HUES6 (cell line): ENCODE results near the gene TULP4.
"Not testable (repeated sequence)": the region's sequence is repeated elsewhere in the genome, so short reads cannot be mapped to it uniquely, and the experiment has no call there.

Experiments used
- H3K27ac ChIP-seq: 2 replicates; pipeline ENCODE4 v1.7.0; 2013; ENCODE audit warnings: low read depth, mild to moderate bottlenecking, low read length, inconsistent platforms
- H3K27me3 ChIP-seq: 2 replicates; pipeline ENCODE4 v1.6.1; 2013; ENCODE audit warnings: low read length; ENCODE audit not compliant: control insufficient read depth, insufficient read depth
- H3K36me3 ChIP-seq: 2 replicates; pipeline ENCODE4 v1.6.1; 2013; ENCODE audit warnings: low read length; ENCODE audit not compliant: control insufficient read depth, insufficient read depth
- H3K4me1 ChIP-seq: 2 replicates; pipeline ENCODE4 v1.6.1; 2013; ENCODE audit warnings: low read length; ENCODE audit not compliant: control insufficient read depth, insufficient read depth
- H3K4me3 ChIP-seq: 2 replicates; pipeline ENCODE4 v1.5.1; 2013; ENCODE audit warnings: low read depth, low read length
- H3K9ac ChIP-seq: one replicate; pipeline ENCODE4 v1.6.1; 2013; ENCODE audit warnings: mild to moderate bottlenecking, low read length
- H3K9me3 ChIP-seq: 2 replicates; pipeline ENCODE4 v1.6.1; 2013; ENCODE audit warnings: low read depth, low read length; ENCODE audit not compliant: control insufficient read depth, insufficient read depth

Gene TULP4

DNA sequence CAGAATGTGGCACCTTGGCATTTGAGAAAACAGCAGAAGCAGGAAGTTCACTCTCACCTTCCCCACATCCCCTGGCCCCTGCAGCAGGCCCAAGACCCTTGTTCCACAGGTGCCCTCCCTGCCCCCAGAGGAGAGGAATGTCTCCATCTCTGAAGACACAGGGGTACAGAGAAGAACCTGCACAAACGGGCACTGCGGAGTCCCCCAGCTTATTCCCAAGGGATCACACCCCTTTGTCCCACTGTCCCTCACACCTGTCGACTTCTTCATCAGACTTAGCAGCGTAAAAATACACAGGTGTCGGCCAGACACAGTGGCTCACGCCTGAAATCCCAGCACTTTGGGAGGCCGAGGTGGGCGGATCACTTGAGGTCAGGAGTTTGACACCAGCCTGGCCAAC is 204.8 kb downstream of the TULP4 start:
- no peaks in the 10 kb centered on the region for H3K27me3 ChIP-seq
- no peak overlapping the region for H3K4me3 ChIP-seq
- no peaks in the 10 kb centered on the region for H3K36me3 ChIP-seq
- no peaks in the 10 kb centered on the region for H3K9me3 ChIP-seq
- H3K27ac ChIP-seq, result no peak overlapping the region
- H3K4me1 ChIP-seq, result peaks cover 10% of the 10 kb centered on the region
- H3K9ac ChIP-seq, result no peak overlapping the region

DNA sequence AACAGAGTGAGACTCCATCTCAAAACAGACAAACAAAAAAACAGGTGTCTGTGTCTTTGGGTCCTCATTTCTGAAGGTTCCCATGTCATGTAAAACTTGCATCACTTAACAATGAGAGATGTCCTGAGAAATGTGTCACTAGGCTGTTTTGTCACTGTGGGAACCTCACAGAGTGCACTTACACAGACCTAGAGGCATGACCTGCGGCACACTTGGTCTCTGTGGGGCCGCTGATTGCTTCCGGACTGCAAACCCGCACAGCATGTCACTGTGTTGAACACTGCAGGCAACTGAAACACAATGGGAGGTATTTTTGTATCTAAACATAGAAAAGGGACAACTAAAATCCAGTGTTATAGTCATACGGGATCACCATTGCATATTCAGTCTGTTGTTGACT is 205.3 kb downstream of the TULP4 start:
- Histone ChIP-seq H3K27me3 (no peaks in the 10 kb centered on the region), H3K9ac (no peak overlapping the region), H3K4me3 (peak overlapping the region; percentile 57; the same call in 1 of the 2 replicates), H3K27ac (no peak overlapping the region), H3K36me3 (no peaks in the 10 kb centered on the region), H3K9me3 (no peaks in the 10 kb centered on the region), H3K4me1 (peaks cover 10% of the 10 kb centered on the region)

DNA sequence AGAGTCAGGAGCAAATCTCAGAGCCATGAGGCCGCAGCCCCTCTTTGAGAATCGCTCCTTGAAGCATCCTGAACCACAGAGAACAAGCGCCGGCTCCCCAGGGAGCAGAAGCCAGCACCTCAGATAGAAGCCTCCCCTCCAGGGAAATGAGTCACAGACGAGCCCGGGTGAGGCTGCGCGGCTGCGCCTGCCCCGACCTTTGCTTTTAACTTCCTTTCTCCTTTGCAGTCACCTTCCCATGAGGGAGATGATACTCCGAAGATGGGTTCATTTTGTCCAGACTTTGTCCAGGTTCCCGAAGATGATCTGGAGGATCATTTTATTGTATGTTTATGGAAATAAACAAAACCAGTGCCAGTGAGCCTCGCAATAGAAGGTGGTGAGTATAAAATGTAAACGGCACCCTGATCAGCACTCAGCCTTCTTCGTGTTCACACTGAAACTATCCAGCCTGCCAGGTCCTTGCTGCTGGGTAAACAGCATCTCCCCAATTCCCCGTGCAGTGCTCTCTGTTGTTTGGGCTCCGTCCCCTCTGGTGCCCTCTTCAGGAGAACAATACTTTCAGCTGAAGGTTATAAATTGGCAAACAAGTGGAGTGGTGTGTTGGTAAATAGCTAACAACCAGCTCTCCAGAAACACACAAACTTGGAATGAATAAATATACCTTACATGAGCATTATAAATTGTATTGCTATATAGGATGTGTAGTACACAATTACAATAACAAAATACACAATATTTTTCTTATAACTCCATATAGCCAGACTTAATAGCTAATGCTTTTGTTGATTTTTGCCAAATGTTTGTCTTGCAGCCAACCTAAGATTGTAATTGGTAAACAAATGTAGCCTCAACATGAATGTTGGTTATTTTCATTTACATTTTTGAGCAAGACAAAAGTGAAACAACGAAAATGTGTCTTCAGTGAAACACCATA is 206.2 kb downstream of the TULP4 start:
- H3K9ac ChIP-seq, result no peak overlapping the region
- peak overlapping the region; percentile 57 for H3K4me3 ChIP-seq
- no peak overlapping the region for H3K27ac ChIP-seq
- H3K36me3 ChIP-seq, result no peaks in the 10 kb centered on the region
- peaks cover 10% of the 10 kb centered on the region for H3K4me1 ChIP-seq
- no peaks in the 10 kb centered on the region for H3K9me3 ChIP-seq
- H3K27me3 ChIP-seq, result no peaks in the 10 kb centered on the region

DNA sequence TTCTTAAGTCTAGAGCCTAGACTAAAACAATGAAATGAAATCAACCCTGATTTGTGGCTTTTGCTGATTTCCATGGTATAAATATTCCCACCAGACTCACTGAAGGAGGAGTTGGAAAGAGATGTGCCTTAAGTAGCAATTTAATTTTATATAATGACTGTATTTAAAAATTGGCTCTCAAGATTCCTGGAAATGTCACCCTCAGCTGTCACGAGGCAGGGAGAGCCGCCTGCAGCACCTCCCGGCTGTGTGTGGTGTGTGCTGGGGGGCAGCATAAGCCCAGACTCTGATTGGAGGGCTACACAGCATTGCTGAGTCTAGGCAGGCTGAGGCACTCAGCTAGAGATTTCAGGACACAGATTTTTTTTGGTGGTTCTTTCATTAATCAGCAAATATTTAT is 207.0 kb downstream of the TULP4 start:
- Histone ChIP-seq H3K9ac (no peak overlapping the region), H3K27me3 (no peaks in the 10 kb centered on the region), H3K4me3 (no peak overlapping the region), H3K36me3 (no peaks in the 10 kb centered on the region), H3K4me1 (peaks cover 10% of the 10 kb centered on the region), H3K27ac (no peak overlapping the region), H3K9me3 (no peaks in the 10 kb centered on the region)

DNA sequence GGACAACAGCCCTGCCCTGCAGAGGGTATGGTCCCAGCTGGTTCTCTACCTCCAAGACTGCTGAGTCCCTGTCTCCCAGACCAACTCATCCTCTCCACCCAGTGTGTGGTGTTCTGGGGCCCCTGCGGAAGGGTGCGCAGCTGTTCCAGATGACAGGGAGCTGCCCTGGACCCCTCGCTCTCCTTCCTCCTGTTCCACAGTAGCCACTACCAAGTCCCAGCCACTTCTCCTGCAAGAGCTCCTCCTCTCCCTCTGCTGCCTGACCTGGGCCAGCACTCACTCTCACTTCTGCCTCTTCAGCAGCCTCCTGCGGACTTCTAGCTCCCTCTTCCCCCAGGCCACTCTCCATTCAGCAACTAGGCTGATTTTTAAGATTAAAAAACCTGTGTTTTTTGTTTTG is 207.5 kb downstream of the TULP4 start:
- Histone ChIP-seq H3K27me3 (no peaks in the 10 kb centered on the region), H3K27ac (no peak overlapping the region), H3K4me1 (peaks cover 10% of the 10 kb centered on the region), H3K4me3 (no peak overlapping the region), H3K9me3 (no peaks in the 10 kb centered on the region), H3K9ac (no peak overlapping the region), H3K36me3 (no peaks in the 10 kb centered on the region)

DNA sequence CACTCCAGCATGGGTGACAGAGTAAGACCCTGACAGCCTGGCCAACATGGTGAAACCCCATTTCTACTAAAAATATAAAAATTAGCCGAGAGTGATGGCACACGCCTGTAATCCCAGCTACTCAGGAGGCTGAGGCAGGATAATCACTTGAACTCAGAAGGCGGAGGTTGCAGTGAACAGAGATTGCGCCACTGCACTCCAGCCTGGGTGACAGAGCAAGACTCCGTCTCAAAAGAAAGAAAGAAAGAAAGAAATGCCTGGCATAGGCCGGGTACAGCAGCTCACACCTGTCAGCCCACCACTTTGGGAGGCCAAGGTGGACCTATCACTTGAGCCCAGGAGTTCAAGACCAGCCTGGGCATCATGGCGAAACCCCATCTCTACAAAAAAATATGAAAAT is 208.7 kb downstream of the TULP4 start:
- H3K9me3 ChIP-seq, H3K4me3 ChIP-seq, H3K36me3 ChIP-seq, H3K9ac ChIP-seq, H3K27me3 ChIP-seq, H3K27ac ChIP-seq: not testable (repeated sequence)
- peaks cover 10% of the 10 kb centered on the region for H3K4me1 ChIP-seq

DNA sequence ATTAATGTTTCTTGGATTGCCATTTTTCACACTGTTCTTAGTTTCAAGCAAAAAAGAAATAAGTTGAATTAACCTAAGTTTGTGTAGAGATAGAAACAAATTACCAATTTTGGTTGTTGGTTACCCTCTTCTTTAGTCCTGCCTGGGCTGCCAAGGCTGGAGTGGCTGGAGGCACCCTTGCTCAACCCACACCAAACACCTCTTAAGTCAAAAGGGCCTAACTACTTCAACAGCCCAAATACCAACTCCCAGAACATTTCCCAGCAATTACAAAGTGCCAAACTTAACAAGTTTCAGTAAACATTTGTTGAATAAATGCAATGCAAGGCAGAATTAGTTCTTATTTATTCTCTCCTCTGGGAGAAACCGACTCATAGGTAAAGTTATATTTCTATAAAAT is 209.5 kb downstream of the TULP4 start:
- Histone ChIP-seq H3K27me3 (no peaks in the 10 kb centered on the region), H3K9me3 (no peaks in the 10 kb centered on the region), H3K27ac (no peak overlapping the region), H3K4me3 (no peak overlapping the region), H3K36me3 (no peaks in the 10 kb centered on the region), H3K9ac (no peak overlapping the region), H3K4me1 (peaks cover 10% of the 10 kb centered on the region)

DNA sequence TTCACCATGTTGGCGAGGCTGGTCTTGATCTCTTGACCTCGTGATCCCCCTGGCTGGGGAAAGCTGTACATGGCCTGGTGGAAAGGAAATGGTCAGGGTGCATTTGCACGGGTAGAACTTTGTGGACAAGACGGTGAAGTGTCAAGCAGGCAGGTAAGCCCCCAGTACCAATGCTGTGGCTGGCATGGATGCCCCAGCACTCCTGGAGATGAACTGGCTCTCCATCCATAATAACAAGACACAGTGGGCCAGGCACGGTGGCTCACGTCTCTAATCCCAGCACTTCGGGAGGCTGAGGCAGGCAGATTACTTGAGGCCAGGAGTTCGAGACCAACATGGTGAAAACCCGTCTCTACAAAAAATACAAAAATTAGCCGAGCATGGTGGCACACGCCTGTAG is 210.4 kb downstream of the TULP4 start:
- Histone ChIP-seq H3K27me3 (no peaks in the 10 kb centered on the region), H3K4me3 (no peak overlapping the region), H3K9ac (no peak overlapping the region), H3K4me1 (peaks cover 8% of the 10 kb centered on the region), H3K36me3 (no peaks in the 10 kb centered on the region), H3K9me3 (no peaks in the 10 kb centered on the region), H3K27ac (no peak overlapping the region)

DNA sequence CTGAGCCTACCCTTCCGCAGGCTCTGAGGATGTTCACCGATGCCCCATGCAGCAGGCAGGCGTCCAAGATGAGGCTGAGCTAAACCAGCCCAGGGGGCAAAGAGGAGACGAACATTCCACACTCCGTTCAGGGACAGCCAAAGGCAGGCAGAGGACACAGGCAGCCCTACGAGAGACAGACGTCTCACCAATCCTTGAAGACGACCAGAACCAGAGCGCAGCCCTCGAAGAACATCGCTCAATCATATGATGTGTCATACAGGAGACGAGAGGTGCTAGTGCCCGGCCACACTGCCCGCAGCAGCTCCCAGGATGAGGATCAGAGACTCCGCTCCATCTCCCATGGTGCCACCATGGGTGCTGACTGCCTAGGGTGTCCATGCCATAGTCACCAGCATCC is 212.0 kb downstream of the TULP4 start:
- Histone ChIP-seq H3K27me3 (no peaks in the 10 kb centered on the region), H3K4me1 (peaks cover 3% of the 10 kb centered on the region; the same call in 1 of the 2 replicates), H3K4me3 (no peak overlapping the region), H3K9me3 (no peaks in the 10 kb centered on the region; the same call in 1 of the 2 replicates), H3K9ac (no peak overlapping the region), H3K36me3 (no peaks in the 10 kb centered on the region), H3K27ac (no peak overlapping the region)

DNA sequence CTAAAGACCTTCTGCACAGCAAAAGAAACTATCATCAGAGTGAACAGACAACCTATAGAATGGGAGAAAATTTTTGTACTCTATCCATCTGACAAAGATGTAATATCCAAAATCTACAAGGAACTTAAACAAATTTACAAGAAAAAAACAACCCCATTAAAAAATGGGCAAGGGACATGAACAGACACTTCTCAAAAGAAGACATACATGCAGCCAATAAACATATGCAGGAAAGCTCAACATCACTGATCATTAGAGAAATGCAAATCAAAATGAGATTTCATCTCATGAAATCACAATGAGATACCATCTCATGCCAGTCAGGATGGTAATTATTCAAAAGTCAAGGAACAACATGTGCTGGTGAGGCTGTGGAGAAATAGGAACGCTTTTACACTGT is 215.6 kb downstream of the TULP4 start:
- H3K4me1 ChIP-seq, H3K36me3 ChIP-seq, H3K9ac ChIP-seq, H3K9me3 ChIP-seq, H3K27ac ChIP-seq, H3K27me3 ChIP-seq, H3K4me3 ChIP-seq: not testable (repeated sequence)

DNA sequence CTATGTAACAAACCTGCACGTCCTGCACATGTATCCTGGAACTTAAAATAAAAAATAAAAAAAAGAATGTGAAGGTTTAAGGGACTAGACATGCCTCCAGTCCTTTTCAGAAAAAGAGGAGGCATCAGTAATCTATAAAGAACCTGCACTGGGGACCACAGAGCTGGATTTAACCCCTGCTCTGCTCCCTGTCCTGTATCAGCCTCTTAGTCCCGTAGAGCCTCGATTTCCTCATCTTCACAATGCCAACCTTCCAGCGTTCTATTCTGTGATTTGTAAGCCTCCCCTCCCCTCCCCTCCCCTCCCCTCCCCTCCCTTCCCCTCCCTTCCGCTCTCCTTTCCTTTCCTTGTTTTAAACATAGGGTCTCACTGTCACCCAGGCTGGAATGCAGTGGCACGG is 216.6 kb downstream of the TULP4 start:
- Histone ChIP-seq H3K9ac (no peak overlapping the region), H3K36me3 (no peaks in the 10 kb centered on the region), H3K27ac (no peak overlapping the region), H3K9me3 (no peaks in the 10 kb centered on the region; the same call in 1 of the 2 replicates), H3K4me1 (no peaks in the 10 kb centered on the region), H3K27me3 (no peaks in the 10 kb centered on the region; the same call in 1 of the 2 replicates), H3K4me3 (no peak overlapping the region)
